OCI-LY7 (cell line): Measurements from ENCODE around the gene TIMM10B. TPM values are rescaled to one million over a fixed set of nuclear protein-coding genes. Genes with fewer than 3 reads are reported as not detected.
A peak's percentile ranks its signal among the peaks of the same experiment; 100 is the strongest.

Source experiments
- BruUV-seq: library from RNA; stranded (reverse); fragments of 400-500 nt; replicated peaks from 2 replicates; lab custom pipeline; 2021; lab: Mats Ljungman, UMichigan
- CTCF ChIA-PET: fragments of 300-600 bp; sonication (Branson Sonifier 250); formaldehyde crosslinking; loops from one replicate; lab custom pipeline; 2022; ENCODE audit warnings: antibody characterized with exemption; ENCODE audit not compliant: unreplicated experiment; lab: Charles Lee
- POLR2A ChIA-PET: fragments of 300-600 bp; sonication (Branson Sonifier 250); formaldehyde crosslinking; loops from one replicate; lab custom pipeline; 2022; ENCODE audit warnings: antibody characterized with exemption; lab: Charles Lee
- DNase-seq: peaks from one replicate; pipeline ENCODE4 v3.0.0-alpha.2; 2015; ENCODE audit warnings: low spot score
- H2AFZ ChIP-seq: fragments of 200-600 bp; sonication (generic), shearing (Covaris generic); 2 replicates; pipeline ENCODE4 v1.6.1; 2014; ENCODE audit warnings: mild to moderate bottlenecking, antibody characterized with exemption, low read length, moderate library complexity
- H3K27ac ChIP-seq: fragments of 200-600 bp; sonication (generic); 2 replicates; pipeline ENCODE4 v1.5.1; 2014; ENCODE audit warnings: mixed run types, low read depth, mild to moderate bottlenecking, moderate library complexity, low read length, inconsistent platforms; ENCODE audit not compliant: poor library complexity, severe bottlenecking
- H3K36me3 ChIP-seq: fragments of 200-600 bp; sonication (generic); 2 replicates; pipeline ENCODE4 v1.6.1; 2014; ENCODE audit warnings: mild to moderate bottlenecking, antibody characterized with exemption, low read length, moderate library complexity, mixed read lengths; ENCODE audit not compliant: insufficient read depth
- H3K4me1 ChIP-seq: fragments of 200-600 bp; sonication (generic); 2 replicates; pipeline ENCODE4 v1.5.1; 2014; ENCODE audit warnings: mild to moderate bottlenecking, low read length; ENCODE audit not compliant: insufficient read depth, poor library complexity, severe bottlenecking
- H3K4me2 ChIP-seq: fragments of 200-600 bp; sonication (generic); 2 replicates; pipeline ENCODE4 v1.6.1; 2014; ENCODE audit warnings: mild to moderate bottlenecking, low read length
- H3K4me3 ChIP-seq: fragments of 200-600 bp; sonication (generic); 2 replicates; pipeline ENCODE4 v1.5.1; 2014; ENCODE audit warnings: mild to moderate bottlenecking, low read depth, low read length; ENCODE audit not compliant: poor library complexity, severe bottlenecking
- H3K79me2 ChIP-seq: fragments of 200-600 bp; sonication (generic); 2 replicates; pipeline ENCODE4 v1.6.1; 2016; ENCODE audit warnings: low read depth, mild to moderate bottlenecking, low read length, moderate library complexity, mixed read lengths; ENCODE audit not compliant: insufficient read depth
- H3K9me2 ChIP-seq: fragments of 200-600 bp; sonication (generic); 2 replicates; pipeline ENCODE4 v1.6.1; 2016; ENCODE audit warnings: mild to moderate bottlenecking, low read length, mixed read lengths; ENCODE audit not compliant: insufficient read depth
- H3K9me3 ChIP-seq: fragments of 200-600 bp; sonication (generic); 2 replicates; pipeline ENCODE4 v1.6.1; 2014; ENCODE audit warnings: mild to moderate bottlenecking, mixed run types, low read length, mixed read lengths
- H4K20me1 ChIP-seq: fragments of 200-600 bp; sonication (generic); 2 replicates; pipeline ENCODE4 v1.6.1; 2014; ENCODE audit warnings: mild to moderate bottlenecking, antibody characterized with exemption, low read length, moderate library complexity, mixed read lengths; ENCODE audit not compliant: insufficient read depth
- CTCF ChIP-seq: fragments of 200-600 bp; sonication (generic); conservative IDR thresholded peaks from 2 replicates; pipeline ENCODE4 v1.5.1; 2014; ENCODE audit warnings: mild to moderate bottlenecking, antibody characterized with exemption, low read length, moderate library complexity, mixed read lengths
- EZH2phosphoT487 ChIP-seq: fragments of 200-600 bp; sonication (generic); IDR thresholded peaks from 2 replicates; pipeline ENCODE4 v1.6.1; 2018; ENCODE audit warnings: low read depth, borderline replicate concordance, mild to moderate bottlenecking, mixed run types, antibody characterized with exemption, low read length, moderate library complexity, mixed read lengths
- intact Hi-C: fragments of 100-400 bp; cut with micrococcal nuclease; formaldehyde crosslinking; loops from one replicate; pipeline ENCODE4 v1.10.0; 2022; ENCODE audit not compliant: unreplicated experiment
- total RNA-seq, 2 experiments: library from RNA; depleted of rRNA in 1 of 2; stranded (reverse); fragments of >200 nt in 1 of 2; shearing (Covaris generic) in 1 of 2; gene quantifications; 2 replicates each; pipeline ENCODE4 v1.2.3, GENCODE V29; 2014 to 2022

TIMM10B gene
- total RNA-seq, 2 experiments from 2014 or later: 43.7 to 54.6 TPM

DNA sequence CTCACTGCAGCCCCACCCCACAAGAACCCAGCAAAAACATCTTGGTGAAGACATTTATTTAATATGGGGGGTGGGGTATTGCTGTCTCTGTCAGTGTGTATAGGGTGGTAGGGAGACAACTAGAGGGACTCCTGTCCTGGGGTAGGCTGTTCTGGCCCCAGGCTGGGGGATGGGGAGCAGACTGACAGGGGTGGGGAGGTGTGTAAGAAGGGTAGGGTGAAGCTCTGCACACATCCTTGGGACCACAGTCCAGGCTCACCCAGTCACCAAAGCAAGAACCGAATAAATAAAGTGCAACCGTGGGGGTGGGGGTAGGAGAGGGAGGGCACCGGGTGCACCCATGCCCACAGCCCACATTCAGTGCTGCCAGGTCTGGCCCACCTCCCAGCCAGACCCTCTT, 32.7 kb upstream of the TIMM10B start:
- POLR2A ChIA-PET: interaction anchor here (1.4 kb wide), 1 partner anchor 12 kb away, joined by 4 read pairs; no protein-coding TSS in a partner anchor
- TF ChIP-seq EZH2phosphoT487 (no peak), CTCF (no peak)
- no peaks in the 10 kb centered on the region for H3K9me2 ChIP-seq

DNA sequence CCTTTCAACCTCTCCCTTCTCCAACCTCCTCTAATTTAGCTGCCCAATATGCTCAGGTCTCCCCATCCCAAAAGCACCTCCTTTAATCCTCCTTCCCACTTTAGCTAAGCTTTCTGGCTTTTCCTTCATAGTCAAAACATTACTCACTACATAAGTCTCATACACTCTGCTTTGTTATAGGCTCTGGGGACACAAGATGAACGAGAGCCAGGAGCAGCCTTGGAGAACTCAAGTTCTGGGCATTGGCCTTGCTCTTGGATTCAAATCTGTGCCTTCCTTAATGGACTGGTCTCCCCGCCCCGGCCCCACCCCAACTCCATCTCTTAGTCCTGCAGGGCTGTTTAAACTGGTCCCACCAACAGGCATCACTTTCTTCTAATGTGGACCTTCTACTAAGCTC, 29.1 kb upstream of the TIMM10B start:
- H3K9me2 ChIP-seq: no peaks in the 10 kb centered on the region
- no peaks in the 10 kb centered on the region for H3K9me3 ChIP-seq
- intact Hi-C loops: no loop called here
- H2AFZ ChIP-seq: no peak overlapping the region
- no peak overlapping the region for H3K4me2 ChIP-seq
- no TSS peak for BruUV-seq
- ChIA-PET POLR2A (interaction anchor here (0.6 to 1.2 kb wide), 4 partner anchors 9 to 62 kb away, joined by 3 to 6 read pairs (median 4); partner anchors contain the start of gene SMPD1), CTCF (interaction anchor here (0.6 to 1.4 kb wide), 3 partner anchors 9 to 157 kb away, joined by 3 to 6 read pairs (median 3); no protein-coding TSS in a partner anchor)
- no peaks in the 10 kb centered on the region for H4K20me1 ChIP-seq
- no peak overlapping the region for H3K4me3 ChIP-seq
- H3K79me2 ChIP-seq: no peaks in the 10 kb centered on the region
- H3K4me1 ChIP-seq: peaks cover 30% of the 10 kb centered on the region
- no peak for TF ChIP-seq CTCF
- no peak for TF ChIP-seq EZH2phosphoT487
- H3K27ac ChIP-seq: no peak overlapping the region
- no peak for DNase-seq
- H3K36me3 ChIP-seq: peaks cover 19% of the 10 kb centered on the region

More for the DNA sequence above, 32.7 kb upstream of the TIMM10B start:
- no peaks in the 10 kb centered on the region for H4K20me1 ChIP-seq
- H3K4me1 ChIP-seq: peaks cover 6% of the 10 kb centered on the region
- H3K36me3 ChIP-seq: peaks cover 19% of the 10 kb centered on the region
- no TSS peak for BruUV-seq
- no peaks in the 10 kb centered on the region for H3K79me2 ChIP-seq
- no peak overlapping the region for H2AFZ ChIP-seq
- H3K9me3 ChIP-seq: no peaks in the 10 kb centered on the region
- intact Hi-C loops: no loop called here
- CTCF ChIA-PET: interaction anchor here (0.6 kb wide), 1 partner anchor 44 kb away, joined by 3 read pairs; no protein-coding TSS in a partner anchor
- no peak overlapping the region for H3K27ac ChIP-seq
- H3K4me3 ChIP-seq: no peak overlapping the region
- DNase-seq: no peak
- H3K4me2 ChIP-seq: no peak overlapping the region

DNA sequence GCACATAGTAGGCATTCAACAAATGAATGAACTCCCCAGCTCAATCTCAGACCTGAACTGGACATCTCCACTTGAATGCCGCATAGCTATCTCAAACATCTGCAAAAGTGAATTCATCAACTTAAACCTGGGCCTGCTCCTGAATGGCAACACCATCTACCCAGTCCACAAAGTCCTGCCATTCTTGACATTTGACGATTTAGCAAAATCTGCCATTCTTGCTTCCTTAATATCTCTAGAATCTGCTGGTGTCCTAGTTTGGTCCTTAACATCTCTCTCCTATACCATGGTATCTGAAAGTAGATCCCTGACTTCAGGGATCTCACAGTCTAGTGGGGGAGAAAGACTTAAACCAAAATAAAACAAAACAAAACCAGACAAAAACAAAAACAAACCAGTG, 28.1 kb upstream of the TIMM10B start:
- no TSS peak for BruUV-seq
- no peak overlapping the region for H2AFZ ChIP-seq
- no peaks in the 10 kb centered on the region for H3K9me2 ChIP-seq
- peaks cover 30% of the 10 kb centered on the region for H3K4me1 ChIP-seq
- ChIA-PET POLR2A (interaction anchor here (0.5 to 1.2 kb wide), 4 partner anchors 36 to 515 kb away, joined by 3 to 6 read pairs (median 4); partner anchors contain the start of gene SMPD1), CTCF (interaction anchor here (2.1 kb wide), 1 partner anchor 74 kb away, joined by 7 read pairs; no protein-coding TSS in a partner anchor)
- H3K36me3 ChIP-seq: peaks cover 19% of the 10 kb centered on the region
- no peak for DNase-seq
- intact Hi-C loops: no loop called here
- H3K9me3 ChIP-seq: no peaks in the 10 kb centered on the region
- no peaks in the 10 kb centered on the region for H3K79me2 ChIP-seq
- no peak overlapping the region for H3K27ac ChIP-seq
- H3K4me2 ChIP-seq: 0 out of 2 replicates have a peak overlapping the region, but pooled peaks have one; percentile 21
- TF ChIP-seq EZH2phosphoT487 (no peak), CTCF (no peak)
- no peaks in the 10 kb centered on the region for H4K20me1 ChIP-seq
- H3K4me3 ChIP-seq: no peak overlapping the region
